Pons (tissue), 1 donor: ENCODE results near the gene HLA-DRA.
"Not testable (repeated sequence)": the region's sequence is repeated elsewhere in the genome, so short reads cannot be mapped to it uniquely, and the experiment has no call there.

Experiments
- DNase-seq: peaks from one replicate; pipeline ENCODE4 v3.0.0-alpha.2; 2016; ENCODE audit warnings: low spot score

HLA-DRA gene

GRCh38 chr6:32431142-32431541 lies 8.5 kb upstream of the HLA-DRA start:
- DNase-seq = no peak

GRCh38 chr6:32432050-32432450 lies 7.6 kb upstream of the HLA-DRA start:
- DNase-seq = peak; percentile 60

GRCh38 chr6:32433950-32434349 lies 5.7 kb upstream of the HLA-DRA start:
- not testable (repeated sequence) for DNase-seq

GRCh38 chr6:32436186-32436585 lies 3.5 kb upstream of the HLA-DRA start:
- no peak for DNase-seq

GRCh38 chr6:32436995-32437836 lies 2.5 kb upstream of the HLA-DRA start:
- DNase-seq = peak; percentile 89

- DNase-seq = no peak
Measured at GRCh38 chr6:32439139-32439538, 548 bp upstream of the HLA-DRA start.

- DNase-seq = no peak
Measured at GRCh38 chr6:32442243-32442667, 2.6 kb downstream of the HLA-DRA start.

- DNase-seq = no peak
Measured at GRCh38 chr6:32442977-32443552, 3.4 kb downstream of the HLA-DRA start.

- DNase-seq = no peak
Measured at GRCh38 chr6:32444433-32444832, 4.7 kb downstream of the HLA-DRA start.

- DNase-seq = no peak
Measured at GRCh38 chr6:32445321-32445854, 5.7 kb downstream of the HLA-DRA start.

- DNase-seq = no peak
Measured at GRCh38 chr6:32447932-32448331, 8.2 kb downstream of the HLA-DRA start.

- no peak for DNase-seq
Measured at GRCh38 chr6:32449088-32449736, 9.5 kb downstream of the HLA-DRA start.

- DNase-seq = no peak
Measured at GRCh38 chr6:32457054-32457453, 17.4 kb downstream of the HLA-DRA start.

GRCh38 chr6:32459781-32460424 lies 20.2 kb downstream of the HLA-DRA start:
- DNase-seq = no peak

- no peak for DNase-seq
Measured at GRCh38 chr6:32460528-32460927, 20.8 kb downstream of the HLA-DRA start.

- no peak for DNase-seq
Measured at GRCh38 chr6:32461493-32461892, 21.8 kb downstream of the HLA-DRA start.

GRCh38 chr6:32462609-32463008 lies 22.9 kb downstream of the HLA-DRA start:
- no peak for DNase-seq

GRCh38 chr6:32467743-32468503 lies 28.2 kb downstream of the HLA-DRA start:
- not testable (repeated sequence) for DNase-seq

GRCh38 chr6:32472781-32473375 lies 33.2 kb downstream of the HLA-DRA start:
- peak; percentile 15 for DNase-seq

GRCh38 chr6:32473376-32474348 lies 34.0 kb downstream of the HLA-DRA start:
- peak; percentile 50 for DNase-seq
